CD4-positive, alpha-beta T cell treated with Interleukin-6 at 100 ng/mL for 8 hours (primary cell): Measurements from ENCODE around the gene DPY19L1.
"Not testable (repeated sequence)": the region's sequence is repeated elsewhere in the genome, so short reads cannot be mapped to it uniquely, and the experiment has no call there.

Source experiments
- DNase-seq: peaks from one replicate; pipeline ENCODE4 v3.0.0-alpha.2; 2020; ENCODE audit warnings: mixed read lengths, low spot score

DPY19L1 gene

GRCh38 chr7:35032166-35032565 lies 5.1 kb downstream of the DPY19L1 start:
- no peak for DNase-seq

DNA sequence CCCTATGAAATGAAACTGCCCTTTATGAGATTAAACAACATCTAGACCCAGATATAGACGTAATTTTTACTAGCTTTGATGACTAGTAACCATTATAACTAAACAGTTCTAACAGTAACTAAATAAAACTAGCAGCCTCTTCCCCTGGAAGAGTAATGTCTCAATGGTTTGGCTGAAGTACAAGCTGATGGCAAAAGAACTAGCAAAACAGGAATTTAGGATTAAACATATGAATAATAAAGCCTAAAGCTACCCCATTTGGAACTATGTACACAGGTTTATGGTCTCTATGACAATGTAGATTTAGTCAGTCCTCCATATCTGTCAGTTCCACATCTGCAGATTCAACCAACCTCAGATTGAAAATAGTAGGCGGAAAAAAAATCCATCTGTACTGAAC lies 6.4 kb downstream of the DPY19L1 start:
- no peak for DNase-seq

GRCh38 chr7:35029311-35029710 lies 8.0 kb downstream of the DPY19L1 start:
- DNase-seq, result no peak

DNA sequence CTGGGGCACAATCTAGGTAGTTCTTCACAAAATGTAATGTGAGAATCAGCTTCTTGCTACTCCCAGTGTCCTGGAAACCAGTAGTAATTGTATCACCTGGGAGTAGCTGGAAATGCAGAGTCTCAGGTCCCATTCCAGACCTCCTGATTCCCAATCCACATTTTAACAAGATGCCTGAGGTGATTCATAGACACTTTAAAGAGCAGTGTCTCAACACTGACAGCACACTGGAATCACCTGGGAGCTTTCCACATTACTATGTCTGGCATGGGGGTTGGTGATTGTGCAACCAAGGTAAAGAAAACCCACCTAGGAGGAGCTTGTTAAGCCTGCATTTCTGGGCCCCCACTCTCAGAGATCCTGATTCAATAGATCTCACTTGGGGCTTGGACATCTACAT lies 11.1 kb downstream of the DPY19L1 start:
- no peak for DNase-seq

- no peak for DNase-seq
These were observed 11.9 kb downstream of the DPY19L1 start for GRCh38 chr7:35025369-35025870.

DNA sequence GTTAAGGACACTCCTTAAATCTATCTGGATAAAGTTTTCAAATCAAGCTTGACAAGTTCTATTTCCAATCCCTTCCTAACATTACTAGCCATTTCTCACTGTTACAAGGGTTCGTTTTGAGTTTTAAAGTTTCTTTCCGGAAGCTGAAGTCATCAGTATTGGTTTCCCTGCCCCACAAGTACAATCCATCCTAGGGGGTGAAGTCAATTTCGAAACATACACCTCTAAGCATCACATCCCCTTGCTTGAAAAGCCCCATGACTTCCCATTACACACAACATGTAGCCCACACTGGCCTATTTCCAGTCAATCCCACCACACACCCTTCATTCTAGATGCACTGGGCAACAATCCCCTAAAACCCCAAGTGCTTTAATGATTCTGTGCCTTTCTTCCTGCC lies 13.0 kb downstream of the DPY19L1 start:
- no peak for DNase-seq

GRCh38 chr7:35022725-35023124 lies 14.6 kb downstream of the DPY19L1 start:
- no peak for DNase-seq

DNA sequence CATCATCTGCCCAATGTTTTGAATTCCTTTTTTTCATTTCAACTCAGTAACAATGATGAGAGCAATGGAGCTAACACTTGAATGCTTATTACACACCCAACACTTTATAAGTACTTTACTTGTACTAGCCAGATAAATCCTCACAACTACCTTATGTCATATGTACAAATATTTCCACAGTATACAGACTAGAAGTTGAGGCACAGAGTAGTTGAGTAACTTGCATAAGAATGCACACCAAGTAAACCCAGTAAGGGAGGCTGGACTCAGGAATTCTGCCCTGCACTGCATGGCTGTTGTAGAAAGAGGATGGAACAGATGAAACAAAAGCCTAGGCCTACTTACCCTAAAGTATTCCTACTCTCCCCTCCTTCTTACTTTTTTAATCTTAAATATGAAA lies 15.8 kb downstream of the DPY19L1 start:
- DNase-seq, result no peak

- no peak for DNase-seq
These were observed 17.5 kb downstream of the DPY19L1 start for GRCh38 chr7:35019801-35020200.

DNA sequence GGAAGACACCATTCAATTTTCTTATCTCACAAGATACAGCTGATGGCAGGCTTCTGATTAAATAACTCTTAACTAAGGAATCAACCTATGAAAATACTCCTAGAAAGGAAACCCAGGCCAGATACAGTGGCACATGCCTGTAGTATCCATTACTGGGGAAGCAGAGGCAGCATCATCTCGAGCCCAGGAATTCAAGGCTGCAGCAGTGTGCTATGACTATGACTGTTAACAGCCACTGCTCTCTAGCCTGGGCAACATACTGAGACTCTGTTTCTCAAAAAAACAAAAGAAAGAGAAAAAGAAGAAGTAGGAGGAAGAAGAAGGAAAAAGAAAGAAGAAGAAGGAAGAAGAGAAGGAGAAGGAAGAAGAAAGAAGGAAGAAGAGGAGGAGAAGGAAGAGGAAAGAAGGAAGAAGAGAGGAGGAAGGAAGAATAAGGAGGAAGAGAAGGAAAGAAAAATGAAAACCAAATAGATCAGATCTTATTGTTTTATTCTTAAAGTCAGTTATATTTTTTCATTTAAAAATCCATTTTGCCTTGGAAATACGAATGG lies 18.0 kb downstream of the DPY19L1 start:
- no peak for DNase-seq

- DNase-seq, result no peak
These were observed 21.9 kb downstream of the DPY19L1 start for GRCh38 chr7:35015346-35015859.

DNA sequence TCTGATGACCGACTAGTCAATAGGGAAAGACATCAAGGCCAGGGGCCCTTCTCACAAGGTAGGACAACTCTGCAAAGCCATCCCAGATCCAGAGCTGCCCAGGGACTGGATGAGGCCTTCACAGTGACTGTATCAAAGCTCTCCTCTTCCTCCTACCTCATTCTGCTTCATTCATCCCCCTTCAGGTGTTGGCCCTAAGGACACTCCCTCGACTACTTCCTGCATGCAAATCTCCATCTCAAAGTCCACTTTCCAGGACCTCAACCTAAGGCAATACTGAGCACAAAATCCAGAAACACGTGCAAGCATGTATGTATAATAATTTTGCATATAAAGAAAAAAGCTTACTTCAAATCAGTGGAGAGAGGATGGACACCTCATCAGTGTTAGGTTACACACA lies 25.1 kb downstream of the DPY19L1 start:
- DNase-seq, result no peak

- no peak for DNase-seq
These were observed 26.2 kb downstream of the DPY19L1 start for GRCh38 chr7:35011085-35011484.

DNA sequence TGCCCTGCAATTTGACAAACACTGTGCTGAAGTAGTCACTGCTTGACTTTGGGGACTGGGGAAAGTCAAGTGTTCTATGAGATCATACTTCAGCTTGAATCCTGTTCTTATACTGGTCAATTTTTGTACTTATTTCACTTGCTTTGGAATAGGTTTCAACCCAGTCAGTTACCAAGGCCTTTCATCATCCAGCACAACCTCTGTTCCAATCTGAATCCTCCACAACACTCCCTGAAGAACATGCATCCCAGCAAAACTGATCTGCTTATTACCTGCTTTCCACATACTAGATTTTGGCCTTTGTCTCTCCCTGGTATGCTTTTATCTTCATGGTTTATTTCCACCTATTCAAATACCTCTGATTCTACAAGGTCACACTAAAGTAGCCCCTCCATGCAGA lies 29.5 kb downstream of the DPY19L1 start:
- no peak for DNase-seq

GRCh38 chr7:35004531-35005095 lies 32.7 kb downstream of the DPY19L1 start:
- no peak for DNase-seq

GRCh38 chr7:35003679-35004303 lies 33.5 kb downstream of the DPY19L1 start:
- DNase-seq, result no peak

- DNase-seq, result not testable (repeated sequence)
These were observed 34.1 kb downstream of the DPY19L1 start for GRCh38 chr7:35003177-35003650.

- DNase-seq, result not testable (repeated sequence)
These were observed 39.0 kb downstream of the DPY19L1 start for GRCh38 chr7:34998335-34998734.

GRCh38 chr7:34996423-34997090 lies 40.7 kb downstream of the DPY19L1 start:
- DNase-seq, result not testable (repeated sequence)

DNA sequence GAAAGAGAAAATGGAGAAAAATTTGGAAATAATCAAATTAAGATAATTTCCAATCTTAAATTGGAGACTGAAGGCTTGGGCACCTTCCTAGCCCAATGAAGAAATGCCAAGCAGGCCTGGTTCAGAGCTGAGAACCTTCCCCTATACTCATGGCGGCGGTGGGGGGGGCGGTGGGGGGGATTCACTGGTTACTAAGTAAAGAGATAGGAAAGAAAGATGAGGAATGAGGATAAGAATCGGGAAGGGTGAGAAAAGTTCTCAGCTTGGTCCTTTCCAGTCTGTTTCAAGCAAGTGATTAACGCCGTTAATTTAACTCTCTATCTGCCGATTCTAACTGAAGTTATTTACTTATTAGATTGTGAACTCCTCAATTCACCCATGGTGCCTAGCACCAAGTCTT lies 41.5 kb downstream of the DPY19L1 start:
- DNase-seq, result no peak

- peak; percentile 59 for DNase-seq
These were observed 45.1 kb downstream of the DPY19L1 start for GRCh38 chr7:34991938-34992840.
